Brain microvascular endothelial cell (primary cell): ENCODE results near the gene RNF208.

Experiments used
- DNase-seq: peaks from one replicate; pipeline ENCODE4 v3.0.0-alpha.2; 2020
- H3K27ac ChIP-seq: fragments of 250-450 bp; sonication (Bioruptor Pico); 2 replicates; pipeline ENCODE4 v1.5.1; 2020; ENCODE audit warnings: mild to moderate bottlenecking, moderate library complexity
- H3K27me3 ChIP-seq: fragments of 250-450 bp; sonication (Bioruptor Pico); replicated peaks from 2 replicates; pipeline ENCODE4 v1.5.1; 2020; ENCODE audit warnings: mild to moderate bottlenecking
- H3K36me3 ChIP-seq: fragments of 250-450 bp; sonication (Bioruptor Pico); replicated peaks from 2 replicates; pipeline ENCODE4 v1.5.1; 2020; ENCODE audit warnings: mild to moderate bottlenecking
- H3K4me3 ChIP-seq: 2 replicates; pipeline ENCODE4 v1.5.1; 2011; ENCODE audit warnings: low read depth, mild to moderate bottlenecking, control low read depth, low read length, moderate library complexity
- in situ Hi-C: cut with HindIII; loops from 2 replicates; pipeline ENCODE4 v1.10.0; 2017; ENCODE audit warnings: low sequenced_read_pairs, low pct_ligation_motif_present
- TF ChIP-seq, protein P1 (sequence below): IDR thresholded peaks from 2 replicates; pipeline ENCODE4 v1.5.1; 2011; ENCODE audit warnings: low read depth, mild to moderate bottlenecking, moderate library complexity, low read length, control low read depth, inconsistent platforms; ENCODE audit errors: missing control alignments

RNF208 gene

DNA sequence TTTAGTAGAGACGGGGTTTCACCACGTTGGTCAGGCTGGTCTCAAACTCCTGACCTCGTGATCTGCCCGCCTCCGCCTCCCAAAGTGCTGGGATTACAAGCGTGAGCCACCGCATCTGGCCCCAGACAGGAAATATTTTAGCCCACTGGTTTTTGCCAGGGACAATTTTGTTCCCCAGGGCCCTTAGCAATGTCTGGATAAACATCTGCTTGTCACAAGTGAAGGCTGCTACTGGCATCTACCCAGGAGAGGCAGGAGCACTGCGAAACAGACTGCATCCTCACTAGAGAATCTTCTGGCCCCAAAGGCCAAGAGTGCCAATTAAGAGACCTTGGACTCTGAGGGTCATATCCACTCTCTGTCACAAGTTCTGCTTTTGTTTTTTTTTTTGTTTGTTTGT is 19.1 kb downstream of the RNF208 start:
- Histone ChIP-seq H3K27ac (no peak overlapping the region), H3K36me3 (no peaks in the 10 kb centered on the region), H3K4me3 (no peak overlapping the region), H3K27me3 (no peaks in the 10 kb centered on the region)
- DNase-seq: no peak
- in situ Hi-C loops: no loop called here
- TF ChIP-seq, protein P1, sequence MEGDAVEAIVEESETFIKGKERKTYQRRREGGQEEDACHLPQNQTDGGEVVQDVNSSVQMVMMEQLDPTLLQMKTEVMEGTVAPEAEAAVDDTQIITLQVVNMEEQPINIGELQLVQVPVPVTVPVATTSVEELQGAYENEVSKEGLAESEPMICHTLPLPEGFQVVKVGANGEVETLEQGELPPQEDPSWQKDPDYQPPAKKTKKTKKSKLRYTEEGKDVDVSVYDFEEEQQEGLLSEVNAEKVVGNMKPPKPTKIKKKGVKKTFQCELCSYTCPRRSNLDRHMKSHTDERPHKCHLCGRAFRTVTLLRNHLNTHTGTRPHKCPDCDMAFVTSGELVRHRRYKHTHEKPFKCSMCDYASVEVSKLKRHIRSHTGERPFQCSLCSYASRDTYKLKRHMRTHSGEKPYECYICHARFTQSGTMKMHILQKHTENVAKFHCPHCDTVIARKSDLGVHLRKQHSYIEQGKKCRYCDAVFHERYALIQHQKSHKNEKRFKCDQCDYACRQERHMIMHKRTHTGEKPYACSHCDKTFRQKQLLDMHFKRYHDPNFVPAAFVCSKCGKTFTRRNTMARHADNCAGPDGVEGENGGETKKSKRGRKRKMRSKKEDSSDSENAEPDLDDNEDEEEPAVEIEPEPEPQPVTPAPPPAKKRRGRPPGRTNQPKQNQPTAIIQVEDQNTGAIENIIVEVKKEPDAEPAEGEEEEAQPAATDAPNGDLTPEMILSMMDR: no peak

DNA sequence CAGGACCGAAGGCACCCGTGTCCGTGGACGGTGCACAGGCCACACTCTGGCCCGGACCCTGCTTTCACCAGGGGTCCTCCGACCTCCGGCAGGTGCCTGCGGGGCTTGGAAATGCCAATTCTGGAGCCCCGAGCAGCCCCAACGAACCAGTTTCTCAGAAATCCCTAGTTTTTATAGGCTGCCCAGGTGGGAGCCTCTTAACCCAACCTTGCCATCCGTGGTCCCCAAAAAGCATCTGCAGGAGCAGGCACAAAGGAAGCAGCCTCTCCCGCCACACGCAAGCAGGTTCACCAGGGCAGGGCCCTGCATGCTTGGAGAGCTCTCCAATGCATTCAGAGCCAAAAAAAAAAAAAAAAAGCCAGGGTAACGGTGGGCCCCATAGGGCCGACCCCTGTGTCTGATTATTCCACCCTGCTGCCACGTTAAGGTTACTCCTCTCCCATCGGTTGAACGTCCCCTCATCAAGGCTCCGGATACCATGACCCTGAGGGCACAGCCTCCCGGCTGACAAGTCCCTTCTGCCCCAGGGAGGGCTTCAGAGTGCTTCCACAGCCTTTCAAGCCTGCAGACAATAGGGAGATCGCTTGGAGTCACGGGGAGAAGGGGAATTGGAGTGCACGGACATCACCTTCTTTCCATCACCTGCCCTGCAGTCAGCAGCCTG is 20.7 kb downstream of the RNF208 start:
- DNase-seq: no peak
- Histone ChIP-seq H3K27me3 (no peaks in the 10 kb centered on the region), H3K4me3 (peak overlapping the region; percentile 77), H3K27ac (no peak overlapping the region), H3K36me3 (no peaks in the 10 kb centered on the region)
- TF ChIP-seq, protein P1: no peak
- in situ Hi-C loops: no loop called here

DNA sequence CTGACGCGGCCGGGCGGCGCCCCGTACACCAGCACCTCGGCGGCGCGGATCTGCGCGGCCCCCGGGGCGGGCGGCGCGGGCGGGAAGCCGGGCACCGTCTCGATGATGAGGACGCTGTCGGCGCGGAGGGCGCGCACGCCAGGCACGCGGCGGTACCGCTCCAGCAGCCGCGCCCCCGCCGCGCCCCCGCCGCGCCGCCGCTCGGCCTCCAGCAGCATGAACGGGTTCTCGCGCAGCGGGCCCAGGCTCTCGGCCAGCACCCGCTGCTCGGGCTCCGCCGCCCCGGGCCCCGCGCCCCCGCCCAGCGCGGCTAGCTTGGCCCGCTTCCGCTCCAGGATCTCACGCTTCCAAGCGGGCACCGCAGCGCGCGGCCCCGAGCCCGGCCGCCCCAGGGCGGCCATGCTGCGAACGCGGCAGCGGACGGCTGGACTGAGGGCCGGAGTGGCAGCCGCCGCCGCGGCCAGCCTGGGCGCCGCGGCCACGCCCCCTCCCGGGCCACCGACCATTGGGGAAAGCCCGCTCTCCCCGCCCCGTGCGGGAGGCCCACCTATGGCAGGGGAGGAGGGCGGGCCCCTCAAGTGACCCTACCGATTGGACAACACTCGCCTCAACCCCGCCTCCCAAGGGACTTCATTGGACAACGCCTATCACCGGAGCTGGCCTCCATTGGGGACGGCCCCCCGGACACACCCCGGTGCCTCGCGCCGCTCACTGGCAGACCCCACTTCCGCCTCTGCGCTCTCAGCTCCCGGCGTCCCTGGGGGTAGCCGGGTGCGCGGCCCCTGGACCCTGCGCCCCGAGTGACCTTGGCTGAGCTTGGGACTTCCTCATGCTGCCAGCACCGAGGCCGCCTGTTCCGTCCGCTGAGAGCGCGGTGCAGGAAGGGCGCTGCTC is 21.5 kb downstream of the RNF208 start, which contains the start of gene TPRN:
TSS of gene TPRN (minus strand) at position 431 of the 894 bp plus-strand sequence. CDS start at position 401, 30 bp downstream.
- in situ Hi-C loops: no loop called here
- peak; percentile 99 for DNase-seq
- Histone ChIP-seq H3K4me3 (peak within 1 kb of the TSS; percentile 77), H3K27me3 (no peaks in the 10 kb centered on the region), H3K27ac (no peak within 1 kb of the TSS), H3K36me3 (no peaks in the 10 kb centered on the region)
- TF ChIP-seq, protein P1: no peak

DNA sequence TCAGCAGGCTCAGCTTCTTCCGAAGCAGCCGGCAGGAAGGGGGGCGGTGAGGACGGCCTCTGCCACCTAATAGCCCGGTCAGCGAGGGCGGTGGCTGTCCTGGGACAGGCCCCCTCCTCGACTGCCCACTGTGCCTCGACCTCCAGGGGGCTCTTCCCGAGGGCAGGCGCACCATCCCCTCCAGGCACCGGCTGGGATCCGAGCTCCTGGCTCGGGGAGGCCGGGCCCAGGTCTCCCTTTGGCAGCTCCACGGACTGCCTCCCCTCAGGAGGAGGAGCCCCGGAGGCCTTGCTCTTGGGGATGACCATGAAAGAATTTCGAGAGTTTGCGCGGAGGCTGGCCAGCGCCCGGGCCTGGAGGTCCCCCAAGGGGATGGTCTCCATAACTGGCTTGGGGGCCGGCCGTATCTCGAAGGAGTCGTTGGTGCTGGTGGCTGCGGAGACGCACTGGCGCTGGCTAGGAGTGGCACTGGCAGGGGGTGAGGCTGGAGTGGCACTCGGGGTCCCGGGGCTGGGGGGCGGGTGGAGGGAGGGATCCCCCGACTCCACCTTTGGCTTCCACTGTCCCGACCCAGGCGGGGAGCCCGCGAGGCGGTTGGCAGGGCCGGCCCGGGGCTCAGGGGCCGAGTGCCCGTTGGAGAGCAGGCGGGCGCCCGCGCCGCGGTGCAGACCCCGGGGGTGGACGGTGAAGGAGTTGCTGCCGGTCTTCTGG is 22.5 kb downstream of the RNF208 start:
- Histone ChIP-seq H3K4me3 (peak overlapping the region; percentile 46), H3K27me3 (no peaks in the 10 kb centered on the region), H3K36me3 (no peaks in the 10 kb centered on the region), H3K27ac (no peak overlapping the region)
- in situ Hi-C loops: no loop called here
- no peak for DNase-seq
- TF ChIP-seq, protein P1: no peak

DNA sequence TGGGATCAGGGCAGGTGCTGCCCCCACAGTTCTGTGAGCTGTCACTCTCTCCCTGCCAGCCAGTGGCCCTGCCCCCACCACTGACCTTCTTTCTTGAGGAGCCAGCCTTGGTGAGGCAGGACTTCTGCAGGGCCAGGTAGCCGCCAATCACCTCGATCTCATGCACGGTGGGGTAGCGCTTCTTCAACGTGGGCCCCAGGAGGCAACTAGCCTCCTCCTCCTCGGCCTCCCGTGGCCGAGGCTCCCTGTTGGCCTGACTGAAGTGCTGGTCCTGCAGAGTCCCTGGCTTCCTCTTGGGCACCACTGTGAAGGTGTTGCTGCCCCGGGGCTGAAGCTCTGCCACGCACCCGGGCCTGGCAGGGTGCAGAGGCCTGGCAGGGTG is 23.1 kb downstream of the RNF208 start:
- Histone ChIP-seq H3K27me3 (no peaks in the 10 kb centered on the region), H3K27ac (no peak overlapping the region), H3K4me3 (peak overlapping the region; percentile 46), H3K36me3 (no peaks in the 10 kb centered on the region)
- TF ChIP-seq, protein P1: no peak
- in situ Hi-C loops: no loop called here
- DNase-seq: no peak
